Measurements from ENCODE around the gene ANXA6.

DNA sequence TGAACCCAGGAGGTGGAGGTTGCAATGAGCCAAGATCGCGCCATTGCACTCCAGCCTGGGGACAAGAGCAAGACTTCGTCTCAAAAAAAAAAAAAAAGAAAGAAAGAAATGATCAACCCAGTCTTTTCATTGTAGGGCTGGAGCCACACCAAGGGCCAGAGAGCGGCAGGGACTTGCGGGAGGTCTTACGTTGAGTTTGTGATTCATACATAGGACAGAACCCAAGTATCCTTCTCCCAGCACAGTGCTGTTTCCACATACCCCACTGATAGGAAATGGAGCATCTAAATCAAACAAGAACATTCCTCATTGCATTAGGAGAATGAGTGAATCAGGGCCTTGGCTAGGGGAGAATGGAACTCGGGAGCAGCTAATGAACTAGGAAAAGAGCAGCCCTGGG is 73.2 kb downstream of the ANXA6 start:
- no peak for TF ChIP-seq POLR2A (IDR thresholded peaks at IDR 0.05)
- TF ChIP-seq, protein P1, sequence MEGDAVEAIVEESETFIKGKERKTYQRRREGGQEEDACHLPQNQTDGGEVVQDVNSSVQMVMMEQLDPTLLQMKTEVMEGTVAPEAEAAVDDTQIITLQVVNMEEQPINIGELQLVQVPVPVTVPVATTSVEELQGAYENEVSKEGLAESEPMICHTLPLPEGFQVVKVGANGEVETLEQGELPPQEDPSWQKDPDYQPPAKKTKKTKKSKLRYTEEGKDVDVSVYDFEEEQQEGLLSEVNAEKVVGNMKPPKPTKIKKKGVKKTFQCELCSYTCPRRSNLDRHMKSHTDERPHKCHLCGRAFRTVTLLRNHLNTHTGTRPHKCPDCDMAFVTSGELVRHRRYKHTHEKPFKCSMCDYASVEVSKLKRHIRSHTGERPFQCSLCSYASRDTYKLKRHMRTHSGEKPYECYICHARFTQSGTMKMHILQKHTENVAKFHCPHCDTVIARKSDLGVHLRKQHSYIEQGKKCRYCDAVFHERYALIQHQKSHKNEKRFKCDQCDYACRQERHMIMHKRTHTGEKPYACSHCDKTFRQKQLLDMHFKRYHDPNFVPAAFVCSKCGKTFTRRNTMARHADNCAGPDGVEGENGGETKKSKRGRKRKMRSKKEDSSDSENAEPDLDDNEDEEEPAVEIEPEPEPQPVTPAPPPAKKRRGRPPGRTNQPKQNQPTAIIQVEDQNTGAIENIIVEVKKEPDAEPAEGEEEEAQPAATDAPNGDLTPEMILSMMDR (IDR thresholded peaks at IDR 0.05), result no peak
- no peak for TF ChIP-seq EP300 (IDR thresholded peaks at IDR 0.05)
